ACHN (cell line): ENCODE results near the gene CTSV.
"Not testable (repeated sequence)": the region's sequence is repeated elsewhere in the genome, so short reads cannot be mapped to it uniquely, and the experiment has no call there.

Experiments
- DNase-seq: peaks from one replicate; pipeline ENCODE4 v3.0.0-alpha.2; 2015
- in situ Hi-C: cut with HindIII; loops from 2 replicates; pipeline ENCODE4 v1.10.0; 2017; ENCODE audit warnings: low sequenced_read_pairs, low pct_ligation_motif_present, low pct_unique_long_range_greater_than_20kb

Gene CTSV

DNA sequence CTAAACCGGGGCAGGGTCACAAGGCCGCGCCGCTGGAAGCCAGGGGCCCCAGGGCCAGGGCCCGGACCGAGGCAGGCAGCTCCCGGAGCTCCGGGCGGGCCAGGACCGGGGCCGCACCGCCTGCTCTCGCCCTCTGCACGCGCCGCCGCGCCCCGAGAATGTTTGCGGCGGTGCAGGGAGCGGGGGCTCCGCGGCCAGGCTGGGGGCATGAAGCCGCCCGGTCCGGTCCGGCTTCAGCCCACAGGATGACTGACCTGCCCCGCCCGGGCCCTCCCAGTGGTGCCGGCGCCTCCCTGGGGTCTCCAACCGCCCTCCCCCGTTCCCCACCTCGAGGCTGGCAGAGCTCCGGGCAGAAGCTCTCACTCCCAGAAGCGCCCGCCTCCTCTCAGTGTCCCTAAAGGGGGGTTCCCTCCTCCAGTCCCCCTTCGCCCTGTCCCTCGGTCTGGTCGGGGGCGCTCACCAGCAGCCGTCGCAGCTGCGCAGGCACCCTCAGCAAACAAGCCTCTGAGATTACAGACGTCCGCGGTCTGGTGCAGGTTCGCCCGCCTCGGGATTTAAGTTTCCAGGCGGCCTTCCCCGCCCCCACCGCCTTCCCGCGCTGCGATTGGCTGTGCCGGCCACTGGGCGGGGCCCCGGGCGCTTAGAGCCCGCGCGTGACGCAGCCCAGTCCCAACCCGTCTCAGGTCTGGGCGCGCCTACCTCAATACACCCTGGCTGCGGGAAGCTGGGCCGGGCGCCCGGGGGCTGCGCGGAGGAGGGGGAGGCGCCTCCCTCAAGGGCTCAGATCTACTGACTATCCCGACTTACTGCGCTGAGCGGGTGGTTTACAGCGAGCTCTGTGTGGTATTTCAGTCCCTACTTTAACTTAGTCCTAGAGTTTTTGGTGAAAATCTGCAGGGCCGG lies at the start of gene CTSV:
Gene CTSV, minus strand, starts transcription at position 532 of the 903 bp plus-strand sequence. CDS start 1,099 bp downstream, outside the sequence.
- in situ Hi-C loops = no loop called here
- peak; percentile 86 for DNase-seq

GRCh38 chr9:97087668-97088215 lies 48.8 kb upstream of the CTSV start:
- DNase-seq, in situ Hi-C loops: not testable (repeated sequence)

GRCh38 chr9:97084562-97084991 lies 45.6 kb upstream of the CTSV start:
- in situ Hi-C loops, DNase-seq: not testable (repeated sequence)

GRCh38 chr9:97078362-97078761 lies 39.4 kb upstream of the CTSV start:
- DNase-seq = no peak
- in situ Hi-C loops = no loop called here

- in situ Hi-C loops = no loop called here
- DNase-seq = no peak
Measured at GRCh38 chr9:97077452-97078295, 38.7 kb upstream of the CTSV start.

- in situ Hi-C loops, DNase-seq: not testable (repeated sequence)
Measured at GRCh38 chr9:97076731-97077451, 37.9 kb upstream of the CTSV start.

DNA sequence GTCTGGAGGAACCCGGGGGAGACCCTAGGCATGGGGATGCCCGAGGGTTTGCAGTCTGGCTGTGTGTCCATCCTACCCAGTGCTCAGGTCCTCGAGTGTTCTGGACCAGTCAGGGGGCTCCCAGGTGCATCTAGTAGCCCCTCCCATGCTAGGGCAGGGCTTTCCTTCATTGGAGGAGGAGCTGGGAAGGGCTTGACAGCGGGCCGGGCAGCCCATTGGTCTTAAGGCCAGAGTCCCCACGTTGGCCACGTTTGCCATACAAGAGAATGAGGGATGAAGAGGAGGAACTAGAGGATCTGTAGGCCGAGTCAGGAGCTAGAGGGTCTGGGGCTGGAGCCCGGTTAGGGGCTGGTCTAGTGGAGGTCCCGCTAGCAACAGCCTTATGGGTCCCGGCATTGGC lies 37.3 kb upstream of the CTSV start:
- in situ Hi-C loops = no loop called here
- no peak for DNase-seq

- DNase-seq = no peak
- in situ Hi-C loops = no loop called here
Measured at GRCh38 chr9:97075289-97075985, 36.5 kb upstream of the CTSV start.

DNA sequence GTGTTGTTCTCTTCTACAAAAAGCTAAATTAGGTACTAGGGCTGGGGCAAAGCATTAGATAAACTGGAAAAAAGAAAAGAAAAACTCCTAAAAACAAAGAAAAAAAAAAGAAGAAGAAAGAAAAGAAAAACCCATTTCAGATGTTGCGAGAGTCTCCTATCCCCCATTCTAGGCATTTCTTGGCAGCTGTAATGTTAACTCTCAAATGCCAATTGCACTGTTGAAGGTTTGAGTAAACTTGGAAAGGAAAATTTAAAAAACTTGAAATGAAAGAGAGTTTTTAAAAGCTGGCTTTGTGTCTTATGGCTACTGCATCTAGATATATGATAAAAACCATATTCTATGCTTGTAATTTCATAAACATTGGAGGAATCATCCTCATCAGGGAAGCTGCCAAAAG lies 34.6 kb upstream of the CTSV start:
- no peak for DNase-seq
- in situ Hi-C loops = no loop called here

DNA sequence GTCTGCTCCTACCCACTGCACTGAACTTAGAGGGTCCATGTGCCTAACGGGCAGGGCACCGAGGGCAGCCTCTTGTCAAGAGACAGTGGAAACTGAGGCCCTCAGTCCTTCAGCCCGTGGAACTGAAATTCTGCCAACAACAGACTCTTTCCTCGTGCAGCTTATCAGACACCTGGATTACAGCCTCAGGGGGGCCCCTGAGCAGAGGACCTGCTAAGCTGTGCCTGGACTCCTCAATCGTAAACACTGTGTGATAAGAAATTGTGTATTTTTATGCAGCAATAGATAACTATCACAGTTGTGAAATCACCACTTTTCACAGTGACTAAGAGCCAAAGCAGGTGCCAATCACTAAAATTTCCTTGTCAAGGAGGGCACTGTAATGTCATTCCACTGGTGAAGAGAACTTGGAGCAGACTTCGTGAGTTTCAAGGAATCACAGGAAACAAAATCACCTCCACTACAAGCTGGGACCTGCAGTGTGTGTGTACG lies 33.4 kb upstream of the CTSV start:
- DNase-seq = no peak
- in situ Hi-C loops = no loop called here

GRCh38 chr9:97070325-97070724 lies 31.4 kb upstream of the CTSV start:
- in situ Hi-C loops, DNase-seq: not testable (repeated sequence)

DNA sequence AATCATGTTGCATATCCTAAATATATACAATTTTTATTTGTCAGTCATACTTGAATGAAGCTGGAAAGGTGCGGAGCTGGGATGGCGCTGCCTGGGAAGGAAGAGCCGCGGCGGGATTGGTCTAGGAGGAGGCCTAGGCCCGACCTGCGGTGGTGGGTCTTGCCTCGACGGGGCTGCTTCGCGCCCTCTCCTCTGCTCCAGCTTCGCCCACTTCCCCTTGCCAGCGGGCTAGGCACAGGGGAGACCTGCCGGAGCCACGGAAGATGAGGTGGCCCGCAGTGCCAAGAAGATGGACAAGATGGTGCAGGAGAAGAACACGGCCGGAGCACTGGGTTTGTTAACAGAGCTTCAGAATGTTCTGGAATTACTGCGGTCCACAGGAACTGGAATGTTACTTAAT lies 28.5 kb upstream of the CTSV start:
- DNase-seq = no peak
- in situ Hi-C loops = no loop called here

DNA sequence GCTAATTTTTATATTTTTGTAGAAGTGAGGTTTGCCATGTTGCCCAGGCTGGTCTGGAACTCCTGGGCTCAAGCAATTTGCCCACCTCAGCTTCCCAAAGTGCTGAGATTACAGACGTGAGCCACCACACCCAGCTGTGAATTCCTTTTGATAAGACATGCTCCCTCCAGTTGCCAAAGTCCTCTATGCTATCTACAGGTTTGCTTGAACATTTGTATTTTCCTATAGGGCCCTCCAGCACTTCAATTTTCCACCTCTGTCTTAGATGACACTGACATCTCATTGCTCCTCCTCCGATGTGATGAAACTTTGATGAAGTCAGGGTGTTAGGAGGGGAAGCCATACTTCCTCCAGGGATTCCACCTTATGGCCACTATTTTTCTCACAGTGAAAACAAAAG lies 25.2 kb upstream of the CTSV start:
- in situ Hi-C loops = no loop called here
- no peak for DNase-seq

GRCh38 chr9:97060796-97061195 lies 21.9 kb upstream of the CTSV start:
- no peak for DNase-seq
- in situ Hi-C loops = no loop called here

DNA sequence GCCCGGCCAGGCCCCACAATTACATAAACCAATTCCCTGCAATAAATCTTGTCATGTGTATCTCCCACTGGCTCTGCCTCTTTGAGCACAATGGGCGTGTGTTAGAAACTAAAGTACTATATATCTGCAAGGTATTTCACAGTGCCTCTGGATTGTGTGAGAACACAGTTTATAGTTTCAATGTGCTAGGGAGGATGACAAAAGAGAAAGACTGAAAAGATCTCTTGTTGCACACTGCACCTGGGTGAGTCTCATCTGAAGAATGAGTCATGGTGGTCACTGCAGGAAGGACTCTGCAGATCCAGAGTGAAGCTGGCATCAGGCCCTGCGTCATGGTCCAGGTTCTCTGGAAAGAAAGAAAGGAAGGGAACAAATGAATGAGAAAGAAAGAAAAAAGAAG lies 20.7 kb upstream of the CTSV start:
- in situ Hi-C loops = no loop called here
- DNase-seq = peak; percentile 12

DNA sequence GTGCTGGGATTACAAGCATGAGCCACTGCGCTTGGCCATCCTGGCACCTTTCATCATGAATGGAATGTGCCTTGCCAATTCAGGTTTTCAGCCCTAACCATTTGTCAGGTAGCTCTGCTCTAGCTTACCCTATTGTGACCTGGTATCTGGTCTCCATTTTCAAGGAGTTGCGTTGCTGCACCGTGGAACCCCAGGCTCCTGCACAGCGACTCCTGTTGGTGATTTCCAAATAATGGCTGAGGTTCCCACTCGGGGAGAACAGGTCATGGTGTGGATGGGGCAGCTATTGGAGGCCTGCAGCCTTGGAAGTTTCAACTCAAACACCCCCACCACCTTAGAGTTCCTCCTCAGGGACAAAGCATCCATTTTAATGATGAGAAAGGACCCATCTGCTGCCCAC lies 18.7 kb upstream of the CTSV start:
- no peak for DNase-seq
- in situ Hi-C loops = no loop called here

DNA sequence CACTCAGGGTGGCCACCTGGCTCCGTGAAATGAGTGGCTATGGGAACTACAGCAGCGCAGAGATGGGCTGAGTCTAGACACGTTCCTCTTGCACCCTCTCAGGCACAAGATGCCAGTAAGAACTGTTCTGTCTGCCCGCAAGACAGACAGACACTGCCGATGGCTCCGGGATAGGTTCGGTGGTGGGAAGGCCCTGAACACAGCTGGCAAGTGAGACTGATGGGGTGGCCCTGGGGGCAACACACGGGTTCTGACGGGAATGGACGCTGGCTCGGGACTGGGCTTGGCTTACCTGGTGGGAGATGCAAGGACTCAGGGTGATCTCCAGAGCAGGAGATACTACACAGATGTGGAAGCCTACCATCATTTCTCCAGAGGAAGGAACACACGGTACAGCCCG lies 16.9 kb upstream of the CTSV start:
- in situ Hi-C loops, DNase-seq: not testable (repeated sequence)

GRCh38 chr9:97053717-97054116 lies 14.8 kb upstream of the CTSV start:
- in situ Hi-C loops = no loop called here
- DNase-seq = no peak
